Inflammatory macrophage (primary cell): ENCODE data around the gene ELF5.
A peak's percentile ranks its signal among the peaks of the same experiment; 100 is the strongest.

Experiments
- DNase-seq, 2 donors: peaks; one replicate each; pipeline ENCODE4 v3.0.0-alpha.2; 2020 to 2022

The ELF5 gene

DNA sequence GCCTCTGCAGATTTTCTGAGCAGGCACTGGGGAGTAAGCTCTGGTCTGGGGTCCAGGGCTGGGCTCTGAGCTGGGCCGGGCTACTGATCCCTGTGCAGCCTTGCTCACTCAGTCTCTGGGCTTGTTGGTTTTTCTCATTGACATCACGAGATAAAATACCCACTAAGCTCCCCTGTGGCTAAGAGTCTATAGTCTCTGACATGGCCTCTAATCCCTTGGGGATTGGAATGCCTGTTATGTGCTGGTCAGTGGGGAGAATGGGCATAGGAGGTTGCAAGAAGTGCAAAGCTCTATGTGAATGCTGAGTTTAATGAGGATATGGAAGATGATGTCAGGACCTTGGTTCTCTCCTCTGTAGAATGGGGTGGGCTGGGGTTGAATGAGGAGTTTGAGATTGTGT, 23.3 kb downstream of the ELF5 start:
- no peak for DNase-seq

DNA sequence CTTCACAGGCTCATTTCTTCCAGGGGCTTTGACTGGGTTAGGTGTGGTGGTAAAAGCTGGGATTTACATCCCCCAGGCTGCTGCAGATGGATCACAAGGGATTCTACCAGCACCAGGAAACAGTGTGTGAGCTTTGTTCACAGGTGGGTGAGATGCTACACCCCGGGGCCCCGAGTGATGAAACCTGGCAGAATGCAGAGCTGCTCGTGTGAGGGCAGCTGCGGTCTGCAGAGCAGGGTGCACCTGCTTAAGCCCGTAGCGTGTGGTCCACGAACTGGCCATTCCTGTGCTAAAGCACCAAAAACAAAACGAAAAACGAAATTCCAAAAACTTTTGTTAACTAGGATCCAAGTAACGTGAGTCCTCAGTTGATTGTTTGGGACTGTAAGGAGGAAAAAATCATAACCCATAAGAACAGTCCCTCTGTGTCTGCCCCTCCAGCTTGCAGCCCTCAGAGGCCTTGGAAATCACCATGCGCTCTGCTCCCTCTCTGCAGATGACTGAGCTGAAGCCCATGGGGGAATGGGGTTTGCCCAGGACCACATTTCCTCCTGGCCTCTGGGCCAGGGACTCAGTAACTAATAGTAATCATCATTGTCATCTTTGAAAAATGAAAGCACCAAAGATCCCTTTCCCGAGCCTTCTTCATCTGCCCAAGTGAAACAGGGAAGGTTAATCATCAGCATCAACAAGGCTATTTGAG, 24.6 kb downstream of the ELF5 start:
- DNase-seq = no peak

- no peak for DNase-seq
Observed at GRCh38 chr11:34487430-34487829, 26.2 kb downstream of the ELF5 start.

- DNase-seq = no peak
Observed at GRCh38 chr11:34483106-34483874, 30.3 kb downstream of the ELF5 start.

- DNase-seq = no peak
Observed at GRCh38 chr11:34481307-34481706, 32.3 kb downstream of the ELF5 start.

- DNase-seq = no peak
Observed at GRCh38 chr11:34480314-34480713, 33.3 kb downstream of the ELF5 start.

DNA sequence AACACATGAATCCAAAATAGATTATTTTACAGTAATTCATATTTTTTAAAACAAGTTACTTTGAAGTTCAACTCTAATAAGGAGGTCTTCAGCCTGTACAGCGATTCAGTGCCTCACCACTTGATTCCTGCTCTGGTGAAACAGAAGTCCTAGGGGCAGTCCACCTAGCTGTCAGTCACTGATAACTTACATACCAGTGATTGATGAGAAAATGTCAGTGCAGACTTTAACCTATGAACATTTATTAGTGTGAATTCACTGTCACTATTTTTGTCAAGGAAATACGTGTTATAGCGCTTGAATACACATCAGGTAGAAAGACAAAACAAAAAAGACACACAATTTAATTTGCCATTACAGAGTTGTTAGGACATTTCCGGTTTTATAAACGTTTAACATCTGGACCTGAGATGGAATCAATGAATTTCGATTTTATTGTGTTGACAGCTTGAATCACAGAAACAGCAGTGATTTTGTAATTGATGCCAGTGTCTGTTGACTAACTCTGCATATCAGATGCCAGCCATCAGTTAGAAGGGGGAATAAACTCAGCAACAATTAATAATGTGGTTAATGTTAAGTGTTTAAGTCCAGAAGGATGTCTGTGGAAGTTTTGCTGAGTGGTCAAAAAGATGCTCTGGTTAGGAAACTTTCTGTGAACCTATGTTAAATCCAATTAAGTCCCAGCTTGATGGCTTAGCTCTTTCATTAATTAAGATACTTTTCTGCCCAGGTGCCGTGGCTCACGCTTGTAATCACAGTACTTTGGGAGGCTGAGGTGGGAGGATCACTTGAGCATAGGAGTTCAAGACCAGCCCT, 34.5 kb downstream of the ELF5 start:
- no peak for DNase-seq

- no peak for DNase-seq
Observed at GRCh38 chr11:34476849-34477248, 36.7 kb downstream of the ELF5 start.

- DNase-seq = no peak
Observed at GRCh38 chr11:34475656-34476055, 37.9 kb downstream of the ELF5 start.

DNA sequence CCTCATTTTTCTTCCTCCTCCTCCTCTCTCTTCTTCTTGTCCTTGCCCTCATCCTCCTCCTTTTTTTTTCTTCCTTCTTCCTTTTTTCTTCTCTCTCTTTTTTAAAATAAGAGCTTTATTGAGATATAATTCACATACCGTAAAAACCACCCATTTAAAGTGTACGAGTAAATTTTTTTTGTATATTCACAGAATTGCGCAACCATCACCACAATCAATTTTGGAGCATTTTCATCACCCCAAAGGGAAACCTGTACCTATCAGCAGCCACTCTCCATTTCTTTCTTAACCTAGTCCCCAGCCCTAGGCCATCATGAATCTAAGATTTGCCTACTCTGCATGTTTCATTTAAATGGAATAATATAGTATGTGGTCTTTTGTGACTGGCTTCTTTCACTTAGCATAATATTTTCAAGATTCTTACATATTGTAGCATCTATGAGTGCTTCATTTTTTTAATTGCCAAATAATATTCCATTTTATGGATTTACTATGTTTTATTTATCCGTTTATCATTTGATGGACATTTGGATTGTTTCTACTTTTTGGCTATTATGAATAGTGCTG, 39.9 kb downstream of the ELF5 start:
- no peak for DNase-seq

GRCh38 chr11:34468209-34468841, 45.3 kb downstream of the ELF5 start:
- peak; percentile 66 for DNase-seq

DNA sequence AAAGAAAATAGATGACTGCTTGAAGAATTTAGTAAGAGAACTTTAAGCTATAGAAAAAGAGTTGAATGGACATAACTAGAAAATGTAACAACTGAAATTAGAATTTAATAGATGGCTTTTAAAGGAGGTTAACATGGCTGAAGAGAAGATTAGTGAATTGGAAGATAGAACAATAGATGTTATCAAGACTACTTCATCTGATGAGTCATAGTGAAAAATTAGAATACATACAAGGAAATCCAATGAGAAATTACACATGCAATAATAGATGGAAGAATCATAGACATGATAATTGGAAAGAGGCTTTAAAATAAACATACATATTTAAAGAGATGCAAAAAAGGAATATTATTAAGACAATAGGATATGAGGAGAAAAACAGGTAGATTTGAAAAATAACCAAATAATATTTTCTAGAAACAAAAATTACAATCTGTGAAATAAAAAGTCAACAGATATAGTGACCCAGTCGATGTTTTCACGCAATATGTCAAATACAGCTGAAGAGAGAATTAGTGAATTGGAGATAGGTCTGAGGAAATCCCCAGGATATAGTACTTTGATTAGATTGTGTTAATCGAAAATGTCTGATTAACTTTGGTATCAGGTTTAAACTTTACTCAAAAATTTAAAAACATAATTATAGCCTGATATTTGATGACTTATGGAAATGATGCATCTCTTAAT, 46.6 kb downstream of the ELF5 start:
- DNase-seq = no peak

DNA sequence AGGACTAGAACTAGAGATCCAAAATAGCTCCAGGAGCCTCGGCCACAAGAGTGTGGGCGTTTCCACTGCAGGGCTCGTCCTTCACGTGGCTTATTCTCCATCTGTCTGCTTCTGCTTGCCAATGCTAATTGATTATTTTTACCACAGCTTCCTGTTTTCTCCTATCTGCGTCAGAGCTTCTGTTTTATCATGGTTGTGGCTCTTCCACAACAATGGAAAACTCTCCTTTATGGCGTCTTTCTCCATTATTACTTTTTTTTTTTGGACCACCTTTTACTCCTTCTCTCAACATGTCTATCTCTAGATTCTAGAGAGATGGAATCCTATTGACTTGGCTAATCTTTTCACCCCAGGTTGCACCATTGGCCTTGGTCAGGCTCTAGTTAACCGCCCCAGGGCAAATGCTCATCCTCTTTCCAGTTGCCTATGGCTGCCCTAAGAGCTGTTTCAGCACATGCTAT, 49.0 kb downstream of the ELF5 start:
- peak; percentile 58 to 63 for DNase-seq

DNA sequence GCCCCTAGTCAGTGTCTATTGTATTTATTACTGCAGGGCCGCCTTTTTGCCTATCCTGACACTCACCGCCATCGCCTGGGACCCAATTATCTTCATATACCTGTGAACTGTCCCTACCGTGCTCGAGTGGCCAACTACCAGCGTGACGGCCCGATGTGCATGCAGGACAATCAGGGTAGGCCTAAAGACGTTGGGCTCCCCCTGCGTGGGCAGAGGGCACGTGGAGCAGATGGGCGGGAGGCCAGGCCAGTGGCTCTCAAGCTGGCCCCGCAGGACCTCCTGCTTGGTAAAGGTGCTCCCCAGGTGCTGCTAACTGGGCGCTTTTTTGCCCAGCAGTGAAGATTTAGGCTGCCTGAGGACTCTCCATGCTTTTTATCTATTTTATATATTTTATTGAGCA, 52.4 kb downstream of the ELF5 start:
- no peak for DNase-seq

DNA sequence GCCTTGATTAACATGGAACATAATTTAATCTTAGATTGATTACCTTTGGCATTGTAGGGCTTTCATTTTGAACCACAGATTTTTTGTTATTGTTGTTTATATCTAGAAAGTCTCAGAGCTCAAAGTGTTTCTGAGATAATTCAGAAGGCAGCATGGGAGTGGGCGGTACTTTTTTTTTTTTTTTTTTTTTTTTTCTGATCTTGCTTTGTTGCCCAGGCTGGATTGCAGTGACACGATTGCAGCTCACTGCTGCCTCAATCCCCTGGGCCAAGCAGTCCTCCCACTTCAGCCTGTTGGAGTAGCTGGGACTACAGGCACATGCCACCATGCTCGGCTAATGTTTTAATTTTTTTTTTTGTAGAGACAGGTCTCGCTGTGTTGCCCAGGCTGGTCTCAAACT, 53.3 kb downstream of the ELF5 start:
- no peak for DNase-seq

DNA sequence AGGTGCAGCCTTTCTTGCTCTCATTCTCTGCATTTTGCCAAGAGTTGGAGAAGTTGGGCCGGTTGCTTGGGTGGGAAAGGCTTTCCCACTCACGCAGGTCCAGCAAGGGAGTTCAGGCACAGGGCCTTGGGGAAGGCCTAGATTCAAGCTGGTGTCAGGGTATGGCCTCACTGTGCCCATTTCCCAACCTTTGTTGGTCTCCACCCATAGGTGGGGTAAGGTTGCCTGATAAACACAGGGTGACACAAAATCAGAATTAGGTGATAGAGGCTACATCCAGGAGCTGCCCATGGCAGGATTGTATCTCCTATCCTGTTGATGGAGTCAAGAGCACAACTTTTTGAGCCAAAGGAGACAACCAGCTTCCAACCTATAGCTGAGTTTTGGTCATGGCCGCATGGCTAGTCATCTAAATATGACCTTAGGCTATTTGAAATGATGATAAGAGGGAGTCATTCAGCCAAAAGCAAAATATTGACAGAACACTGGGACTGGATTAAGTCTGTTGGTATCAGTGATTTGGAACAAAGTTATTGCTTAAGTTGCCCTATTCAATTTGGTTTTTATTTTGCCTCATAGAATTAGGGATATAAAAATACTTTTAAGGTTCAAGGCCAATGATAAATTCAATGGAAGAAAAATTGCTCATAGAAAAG, 54.0 kb downstream of the ELF5 start:
- DNase-seq = no peak

- DNase-seq = no peak
Observed at GRCh38 chr11:34458525-34458924, 55.1 kb downstream of the ELF5 start.

DNA sequence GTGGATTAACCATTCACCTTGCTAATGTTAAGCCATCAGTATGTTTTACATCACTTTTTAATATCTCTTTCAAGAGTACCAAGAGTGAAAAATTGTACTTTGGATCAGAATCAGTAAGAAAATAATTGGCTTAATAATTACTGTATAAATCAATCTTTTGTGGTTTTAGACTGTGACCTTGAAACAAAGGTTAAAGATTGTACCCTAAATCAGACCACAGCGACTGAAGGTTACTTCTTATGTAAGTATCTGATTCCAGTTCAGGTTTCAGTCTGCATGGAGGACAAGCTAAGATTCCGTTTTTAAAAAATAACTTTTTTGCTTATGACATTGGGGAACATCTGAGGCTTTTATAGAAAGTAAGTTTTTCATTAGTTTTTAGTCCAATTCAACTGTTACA, 56.0 kb downstream of the ELF5 start:
- DNase-seq = no peak

DNA sequence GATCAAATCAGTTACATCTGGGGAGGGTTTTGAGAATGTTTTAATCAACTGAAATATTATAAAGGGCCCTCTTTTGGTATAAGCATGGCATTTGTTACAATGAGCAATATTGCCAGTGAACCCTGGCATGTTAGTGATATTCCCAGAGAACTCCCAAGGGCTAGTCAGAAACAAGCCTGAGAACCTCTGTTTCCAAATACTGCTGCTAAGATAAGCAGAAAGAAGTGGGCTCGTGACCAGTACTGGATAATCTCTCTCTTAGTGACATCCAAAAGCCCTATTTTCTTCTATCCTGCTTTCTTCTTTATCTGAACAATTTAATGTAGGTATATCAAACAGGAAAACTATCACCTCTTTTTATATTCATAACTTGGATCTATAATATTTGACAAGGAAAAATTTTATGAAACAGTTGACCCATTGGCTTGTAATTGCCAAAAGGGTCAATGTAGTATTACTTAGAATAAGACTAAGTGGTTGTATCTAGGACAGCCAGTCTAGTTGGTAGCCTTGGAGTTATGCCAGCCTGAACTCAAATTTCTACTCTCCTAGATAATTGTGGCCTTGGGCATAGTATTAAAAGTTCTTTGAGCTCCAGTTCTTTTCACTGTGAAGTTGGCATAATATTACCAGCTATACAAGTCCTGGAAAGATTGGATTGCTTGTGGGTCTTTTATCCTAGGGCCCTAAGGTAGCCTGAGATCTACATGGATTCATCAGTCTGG, 59.1 kb downstream of the ELF5 start:
- DNase-seq = no peak

- DNase-seq = peak; percentile 59 to 84
Observed at GRCh38 chr11:34451053-34451452, 62.5 kb downstream of the ELF5 start.

- no peak for DNase-seq
Observed at GRCh38 chr11:34449013-34449412, 64.6 kb downstream of the ELF5 start.
